Suppressor macrophage (primary cell): ENCODE data around the gene EPB41L5.
"Not testable (repeated sequence)": the region's sequence is repeated elsewhere in the genome, so short reads cannot be mapped to it uniquely, and the experiment has no call there.

ENCODE experiments used
- DNase-seq, 4 experiments: peaks; one replicate each; pipeline ENCODE4 v3.0.0-alpha.2; 2020 to 2022

The EPB41L5 gene

GRCh38 chr2:120103723-120104467, 91.0 kb downstream of the EPB41L5 start:
- no peak for DNase-seq

- DNase-seq = no peak
These were observed 91.9 kb downstream of the EPB41L5 start for GRCh38 chr2:120104772-120105171.

GRCh38 chr2:120105360-120105759, 92.5 kb downstream of the EPB41L5 start:
- DNase-seq = no peak

- no peak for DNase-seq
These were observed 95.2 kb downstream of the EPB41L5 start for GRCh38 chr2:120108049-120108448.

GRCh38 chr2:120108749-120109148, 95.9 kb downstream of the EPB41L5 start:
- DNase-seq = peak in 1 of 4 experiments; percentile 12

- DNase-seq = peak; percentile 45 to 84 (median 68)
These were observed 96.5 kb downstream of the EPB41L5 start for GRCh38 chr2:120109186-120110061.

- DNase-seq = no peak
These were observed 97.1 kb downstream of the EPB41L5 start for GRCh38 chr2:120110062-120110362.

GRCh38 chr2:120110507-120110906, 97.6 kb downstream of the EPB41L5 start:
- DNase-seq = peak; percentile 56 to 84 (median 80)

GRCh38 chr2:120111193-120111592, 98.3 kb downstream of the EPB41L5 start:
- peak in 3 of 4 experiments; percentile 25 to 31 (median 30) for DNase-seq

GRCh38 chr2:120118018-120118417, 105.1 kb downstream of the EPB41L5 start:
- DNase-seq = no peak

GRCh38 chr2:120118471-120118870, 105.6 kb downstream of the EPB41L5 start:
- DNase-seq = no peak

GRCh38 chr2:120121337-120121736, 108.5 kb downstream of the EPB41L5 start:
- not testable (repeated sequence) for DNase-seq

GRCh38 chr2:120123090-120123489, 110.2 kb downstream of the EPB41L5 start:
- no peak for DNase-seq

GRCh38 chr2:120125195-120125594, 112.3 kb downstream of the EPB41L5 start:
- DNase-seq = no peak

GRCh38 chr2:120128216-120128615, 115.3 kb downstream of the EPB41L5 start:
- no peak for DNase-seq

GRCh38 chr2:120132190-120132589, 119.3 kb downstream of the EPB41L5 start:
- no peak for DNase-seq

GRCh38 chr2:120132691-120133090, 119.8 kb downstream of the EPB41L5 start:
- DNase-seq = no peak

GRCh38 chr2:120133572-120134244, 120.8 kb downstream of the EPB41L5 start:
- DNase-seq = no peak

GRCh38 chr2:120134263-120134662, 121.4 kb downstream of the EPB41L5 start:
- DNase-seq = no peak

- not testable (repeated sequence) for DNase-seq
These were observed 122.1 kb downstream of the EPB41L5 start for GRCh38 chr2:120135013-120135412.

- DNase-seq = no peak
These were observed 128.0 kb downstream of the EPB41L5 start for GRCh38 chr2:120140866-120141265.

GRCh38 chr2:120141300-120142069, 128.6 kb downstream of the EPB41L5 start:
- no peak for DNase-seq
